Mucosa of stomach (tissue), 1 donor: ENCODE results near the gene STAC.
"Not testable (repeated sequence)": the region's sequence is repeated elsewhere in the genome, so short reads cannot be mapped to it uniquely, and the experiment has no call there.

Source experiments
- H3K27me3 ChIP-seq: one replicate; pipeline ENCODE4 v1.7.0; 2013; ENCODE audit warnings: mild to moderate bottlenecking, low read length; ENCODE audit not compliant: control insufficient read depth, insufficient read depth
- H3K36me3 ChIP-seq: one replicate; pipeline ENCODE4 v1.7.0; 2013; ENCODE audit warnings: low read length; ENCODE audit not compliant: control insufficient read depth, insufficient read depth
- H3K4me1 ChIP-seq: one replicate; pipeline ENCODE4 v1.7.0; 2013; ENCODE audit warnings: mild to moderate bottlenecking, low read length; ENCODE audit not compliant: control insufficient read depth, insufficient read depth
- H3K4me3 ChIP-seq: one replicate; pipeline ENCODE4 v1.7.0; 2013; ENCODE audit warnings: low read length
- H3K9ac ChIP-seq: one replicate; pipeline ENCODE4 v1.7.0; 2013; ENCODE audit warnings: mild to moderate bottlenecking, low read length, moderate library complexity
- H3K9me3 ChIP-seq: one replicate; pipeline ENCODE4 v1.7.0; 2013; ENCODE audit warnings: mild to moderate bottlenecking, low read length, moderate library complexity; ENCODE audit not compliant: control insufficient read depth
- donor health status: Pancreatic carcinoma.

The STAC gene

GRCh38 chr3:36578418-36578817, 198.1 kb downstream of the STAC start:
- not testable (repeated sequence) for H3K9ac ChIP-seq, H3K4me1 ChIP-seq, H3K4me3 ChIP-seq, H3K9me3 ChIP-seq, H3K36me3 ChIP-seq, H3K27me3 ChIP-seq

DNA sequence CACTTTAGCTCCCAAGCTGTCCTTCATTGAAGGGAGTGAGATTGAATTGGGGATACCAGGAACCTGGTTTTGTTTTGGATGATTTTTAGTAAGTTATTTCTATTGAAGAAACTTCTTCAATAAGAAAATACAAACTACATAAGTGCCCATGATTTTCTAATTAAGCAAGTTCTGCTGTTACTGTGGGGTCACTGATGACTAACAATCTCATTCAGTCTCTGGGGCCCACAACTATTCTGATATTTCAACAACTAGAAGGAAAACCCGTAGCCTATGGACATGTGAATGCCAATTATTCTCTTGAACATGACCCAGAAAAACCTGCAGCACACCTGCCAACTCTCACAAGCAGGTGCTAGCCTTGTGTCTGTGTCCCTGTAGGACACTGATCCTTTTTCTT, 199.4 kb downstream of the STAC start:
- Histone ChIP-seq H3K36me3 (no peaks in the 10 kb centered on the region), H3K4me3 (no peak overlapping the region), H3K27me3 (no peaks in the 10 kb centered on the region), H3K9me3 (no peaks in the 10 kb centered on the region), H3K4me1 (no peaks in the 10 kb centered on the region), H3K9ac (no peak overlapping the region)

GRCh38 chr3:36580716-36581115, 200.4 kb downstream of the STAC start:
- H3K9me3 ChIP-seq, result no peaks in the 10 kb centered on the region
- no peak overlapping the region for H3K4me3 ChIP-seq
- no peaks in the 10 kb centered on the region for H3K4me1 ChIP-seq
- no peaks in the 10 kb centered on the region for H3K27me3 ChIP-seq
- no peak overlapping the region for H3K9ac ChIP-seq
- H3K36me3 ChIP-seq, result no peaks in the 10 kb centered on the region

DNA sequence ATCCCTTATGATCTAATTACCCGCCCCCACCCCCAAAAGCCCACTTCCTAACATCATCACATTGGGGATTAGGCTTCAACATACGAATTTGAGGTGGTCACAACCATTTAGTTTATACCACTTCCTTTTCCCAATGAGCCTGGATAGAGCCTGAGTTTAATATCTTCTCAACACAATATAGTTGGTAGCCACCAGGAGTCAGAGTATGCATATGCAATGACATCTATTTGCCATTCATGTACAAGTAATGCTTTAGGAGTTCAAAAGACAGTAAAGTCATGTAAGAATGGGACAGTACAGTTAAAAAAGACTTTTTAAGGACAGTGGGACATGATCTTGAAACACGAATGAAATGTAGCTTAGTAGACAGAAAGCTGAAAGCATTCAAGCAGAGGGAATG, 211.7 kb downstream of the STAC start:
- Histone ChIP-seq H3K9ac (no peak overlapping the region), H3K36me3 (no peaks in the 10 kb centered on the region), H3K27me3 (no peaks in the 10 kb centered on the region), H3K4me1 (no peaks in the 10 kb centered on the region), H3K9me3 (no peaks in the 10 kb centered on the region), H3K4me3 (no peak overlapping the region)

DNA sequence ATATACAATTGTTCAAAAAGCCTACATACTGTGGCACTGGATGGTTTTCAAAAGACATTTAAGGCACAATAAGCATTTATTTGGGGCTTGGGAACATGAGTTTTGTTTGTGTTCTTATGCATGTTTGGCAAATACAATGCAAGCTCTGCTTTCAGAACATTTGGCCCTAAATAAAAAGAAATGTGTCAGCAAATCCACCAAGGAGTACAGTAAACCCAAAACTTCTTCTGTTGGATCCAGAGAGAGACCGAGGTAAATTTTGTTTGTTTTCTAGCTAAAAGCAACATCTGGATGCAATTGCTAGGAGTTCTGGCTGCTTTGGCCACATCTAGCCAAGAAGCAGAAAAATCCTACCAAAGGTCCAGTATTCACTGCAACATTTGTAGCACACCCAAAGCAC, 215.2 kb downstream of the STAC start:
- Histone ChIP-seq H3K4me1 (no peaks in the 10 kb centered on the region), H3K4me3 (no peak overlapping the region), H3K9ac (no peak overlapping the region), H3K9me3 (no peaks in the 10 kb centered on the region), H3K27me3 (no peaks in the 10 kb centered on the region), H3K36me3 (no peaks in the 10 kb centered on the region)

DNA sequence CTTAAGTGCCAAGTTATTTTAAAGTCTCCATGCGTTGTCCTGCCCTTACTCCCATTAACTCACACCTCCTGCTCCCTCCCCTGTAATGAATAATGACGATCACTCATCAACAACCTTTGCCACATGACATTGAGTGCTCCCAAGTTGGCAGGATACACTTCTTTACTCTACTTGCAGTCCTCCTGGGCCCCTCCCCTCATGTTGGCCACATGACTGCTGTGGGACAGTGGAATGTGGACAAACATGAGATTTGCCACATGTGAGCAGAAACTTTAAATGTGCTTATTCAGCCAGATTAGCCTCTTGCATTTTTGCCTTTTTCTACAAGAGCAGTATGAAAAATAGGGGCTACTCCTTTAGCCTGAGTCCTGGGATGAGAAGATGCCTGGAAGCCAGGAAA, 216.1 kb downstream of the STAC start:
- no peaks in the 10 kb centered on the region for H3K27me3 ChIP-seq
- H3K9ac ChIP-seq, result no peak overlapping the region
- H3K4me1 ChIP-seq, result no peaks in the 10 kb centered on the region
- no peaks in the 10 kb centered on the region for H3K36me3 ChIP-seq
- H3K9me3 ChIP-seq, result no peaks in the 10 kb centered on the region
- no peak overlapping the region for H3K4me3 ChIP-seq

DNA sequence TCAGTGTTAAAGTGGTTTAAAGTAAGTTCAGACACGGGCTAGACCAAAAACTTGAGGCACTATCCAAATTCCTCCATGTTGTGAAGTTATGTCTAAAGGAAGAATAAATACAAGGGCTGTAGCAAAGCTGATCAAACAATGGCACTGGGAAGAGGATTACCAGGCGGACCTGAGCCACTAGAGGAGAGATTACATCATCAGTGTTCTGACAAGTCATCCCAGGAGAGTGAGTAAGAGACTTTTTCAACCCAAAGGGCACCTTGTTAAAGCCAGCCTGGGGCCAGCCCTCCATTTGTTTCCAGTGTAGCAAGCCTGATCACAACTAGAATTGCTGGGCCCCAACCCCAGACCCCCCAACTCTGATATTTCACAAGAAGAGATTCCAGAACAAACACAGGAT, 217.1 kb downstream of the STAC start:
- Histone ChIP-seq H3K36me3 (no peaks in the 10 kb centered on the region), H3K4me3 (no peak overlapping the region), H3K9ac (no peak overlapping the region), H3K9me3 (no peaks in the 10 kb centered on the region), H3K27me3 (no peaks in the 10 kb centered on the region), H3K4me1 (no peaks in the 10 kb centered on the region)
